ENCODE data around the gene LSM8. TPM values are rescaled to one million over a fixed set of nuclear protein-coding genes. Genes with fewer than 3 reads are reported as not detected.

The LSM8 gene
- polyA plus RNA-seq, 1 donor (not counting 4 experiments of a cell fraction or from before 2014, with no cell fraction given), result 50.2 TPM

- H3K9me1 ChIP-seq (ENCODE audit: control insufficient read depth, extremely low read depth, insufficient read depth, low read length), result no peaks in the 10 kb centered on the region
- TF ChIP-seq EZH2 (IDR thresholded peaks at IDR 0.05; ENCODE audit: low read length) (no peak), CTCF (optimal IDR thresholded peaks at IDR 0.05 in 1 of 3, IDR thresholded peaks at IDR 0.05 in 1 of 3, conservative IDR thresholded peaks at IDR 0.05 in 1 of 3; ENCODE audit: extremely low read depth in 1 of 3, insufficient read depth in 2 of 3, low read length in 3 of 3) (no peak)
- no peaks in the 10 kb centered on the region for H3K36me3 ChIP-seq (ENCODE audit: control insufficient read depth in 2 of 2, extremely low read depth in 1 of 2, insufficient read depth in 2 of 2, low read length in 2 of 2)
- H2AFZ ChIP-seq (ENCODE audit: control insufficient read depth, low read length), result no peak overlapping the region
- no peak overlapping the region for H3K9ac ChIP-seq (ENCODE audit: control insufficient read depth, extremely low read depth, insufficient read depth, low read length)
- H3K4me3 ChIP-seq (ENCODE audit: control insufficient read depth in 2 of 3, extremely low read depth in 1 of 3, insufficient read depth in 2 of 3, low read depth in 1 of 3, low read length in 3 of 3), result no peak overlapping the region
- dilution Hi-C loops (cut with MboI; ENCODE audit: extremely low pct_ligation_motif_present, low sequenced_read_pairs), result no loop called here
- no peak overlapping the region for H3K4me2 ChIP-seq (ENCODE audit: control insufficient read depth, extremely low read depth, insufficient read depth, low read depth, low read length)
- FAIRE-seq (no peak), DNase-seq (ENCODE audit: low read depth, low spot score) (no peak)
- no peaks in the 10 kb centered on the region for H3K27me3 ChIP-seq (ENCODE audit: control insufficient read depth, extremely low read depth, insufficient read depth, low read length)
- H3K9me3 ChIP-seq (ENCODE audit: control insufficient read depth, low read depth, low read length), result no peaks in the 10 kb centered on the region
- no peaks in the 10 kb centered on the region for H4K20me1 ChIP-seq (ENCODE audit: control insufficient read depth, extremely low read depth, insufficient read depth, low read length)
- H3K4me1 ChIP-seq (ENCODE audit: control insufficient read depth, extremely low read depth, insufficient read depth, low read length), result no peaks in the 10 kb centered on the region
- H3K79me2 ChIP-seq (ENCODE audit: control insufficient read depth, insufficient read depth, low read length), result no peaks in the 10 kb centered on the region
- no peak overlapping the region for H3K27ac ChIP-seq (ENCODE audit: control insufficient read depth, insufficient read depth, low read length)
These were observed 38.6 kb downstream of the LSM8 start for GRCh38 chr7:118222591-118222990.

- H3K9ac ChIP-seq (ENCODE audit: control insufficient read depth, extremely low read depth, insufficient read depth, low read length), result no peak within 1 kb of the TSS
- H3K79me2 ChIP-seq (ENCODE audit: control insufficient read depth, insufficient read depth, low read length), result no peaks in the 10 kb centered on the region
- FAIRE-seq (no peak), DNase-seq (ENCODE audit: low read depth, low spot score) (no peak)
- no peaks in the 10 kb centered on the region for H3K9me1 ChIP-seq (ENCODE audit: control insufficient read depth, extremely low read depth, insufficient read depth, low read length)
- no peak within 1 kb of the TSS for H3K4me2 ChIP-seq (ENCODE audit: control insufficient read depth, extremely low read depth, insufficient read depth, low read depth, low read length)
- no peaks in the 10 kb centered on the region for H3K27me3 ChIP-seq (ENCODE audit: control insufficient read depth, extremely low read depth, insufficient read depth, low read length)
- dilution Hi-C loops (cut with MboI; ENCODE audit: extremely low pct_ligation_motif_present, low sequenced_read_pairs), result no loop called here
- H2AFZ ChIP-seq (ENCODE audit: control insufficient read depth, low read length), result no peak within 1 kb of the TSS
- no peaks in the 10 kb centered on the region for H4K20me1 ChIP-seq (ENCODE audit: control insufficient read depth, extremely low read depth, insufficient read depth, low read length)
- H3K36me3 ChIP-seq (ENCODE audit: control insufficient read depth in 2 of 2, extremely low read depth in 1 of 2, insufficient read depth in 2 of 2, low read length in 2 of 2), result no peaks in the 10 kb centered on the region
- H3K27ac ChIP-seq (ENCODE audit: control insufficient read depth, insufficient read depth, low read length), result no peak within 1 kb of the TSS
- H3K4me1 ChIP-seq (ENCODE audit: control insufficient read depth, extremely low read depth, insufficient read depth, low read length), result no peaks in the 10 kb centered on the region
- no peaks in the 10 kb centered on the region for H3K9me3 ChIP-seq (ENCODE audit: control insufficient read depth, low read depth, low read length)
- TF ChIP-seq CTCF (optimal IDR thresholded peaks at IDR 0.05 in 1 of 3, IDR thresholded peaks at IDR 0.05 in 1 of 3, conservative IDR thresholded peaks at IDR 0.05 in 1 of 3; ENCODE audit: extremely low read depth in 1 of 3, insufficient read depth in 2 of 3, low read length in 3 of 3) (no peak), EZH2 (IDR thresholded peaks at IDR 0.05; ENCODE audit: low read length) (no peak)
- H3K4me3 ChIP-seq (ENCODE audit: control insufficient read depth in 2 of 3, extremely low read depth in 1 of 3, insufficient read depth in 2 of 3, low read depth in 1 of 3, low read length in 3 of 3), result no peak within 1 kb of the TSS
These were observed 40.6 kb downstream of the LSM8 start, which contains the start of gene ANKRD7 for GRCh38 chr7:118224521-118224920. TSS of gene ANKRD7 (plus strand) at chr7:118224704. CDS start at chr7:118224831, 127 bp downstream.

Data from keratinocyte (primary cell).